ENCODE measurements around the gene TNRC6C.
"Not testable (repeated sequence)": the region's sequence is repeated elsewhere in the genome, so short reads cannot be mapped to it uniquely, and the experiment has no call there.

Gene TNRC6C

GRCh38 chr17:77973953-77974352 lies 15.4 kb downstream of the TNRC6C start:
- no peak overlapping the region for H3K27ac ChIP-seq
- TF ChIP-seq CTCF (conservative IDR thresholded peaks at IDR 0.05), result no peak

- TF ChIP-seq CTCF (conservative IDR thresholded peaks at IDR 0.05), result no peak
- H3K27ac ChIP-seq, result no peak overlapping the region
Measured at GRCh38 chr17:77974396-77974795, 15.9 kb downstream of the TNRC6C start.

GRCh38 chr17:77982430-77982829 lies 23.9 kb downstream of the TNRC6C start:
- H3K27ac ChIP-seq, result not testable (repeated sequence)

GRCh38 chr17:77990301-77990700 lies 31.8 kb downstream of the TNRC6C start:
- TF ChIP-seq CTCF (conservative IDR thresholded peaks at IDR 0.05), result no peak

GRCh38 chr17:77993735-77994134 lies 35.2 kb downstream of the TNRC6C start:
- H3K27ac ChIP-seq, result not testable (repeated sequence)

More at GRCh38 chr17:77990301-77990700, 31.8 kb downstream of the TNRC6C start:
- no peak overlapping the region for H3K27ac ChIP-seq

- TF ChIP-seq CTCF (conservative IDR thresholded peaks at IDR 0.05), result no peak
- H3K27ac ChIP-seq, result peak overlapping the region; percentile 37
Measured at GRCh38 chr17:77995146-77995852, 36.8 kb downstream of the TNRC6C start.

GRCh38 chr17:77996256-77996655 lies 37.8 kb downstream of the TNRC6C start:
- peak overlapping the region; percentile 37 for H3K27ac ChIP-seq
- TF ChIP-seq CTCF (conservative IDR thresholded peaks at IDR 0.05), result no peak

GRCh38 chr17:77999413-78000173 lies 41.1 kb downstream of the TNRC6C start:
- no peak overlapping the region for H3K27ac ChIP-seq
- no peak for TF ChIP-seq CTCF (conservative IDR thresholded peaks at IDR 0.05)
